OCI-LY7 (cell line): ENCODE data around the gene ENSA. TPM values are rescaled to one million over a fixed set of nuclear protein-coding genes. Genes with fewer than 3 reads are reported as not detected.

Experiments
- BruUV-seq: library from RNA; stranded (reverse); fragments of 400-500 nt; replicated peaks from 2 replicates; lab custom pipeline; 2021; lab: Mats Ljungman, UMichigan
- CTCF ChIA-PET: fragments of 300-600 bp; sonication (Branson Sonifier 250); formaldehyde crosslinking; loops from one replicate; lab custom pipeline; 2022; ENCODE audit warnings: antibody characterized with exemption; ENCODE audit not compliant: unreplicated experiment; lab: Charles Lee
- POLR2A ChIA-PET: fragments of 300-600 bp; sonication (Branson Sonifier 250); formaldehyde crosslinking; loops from one replicate; lab custom pipeline; 2022; ENCODE audit warnings: antibody characterized with exemption; lab: Charles Lee
- DNase-seq: peaks from one replicate; pipeline ENCODE4 v3.0.0-alpha.2; 2015; ENCODE audit warnings: low spot score
- H2AFZ ChIP-seq: fragments of 200-600 bp; sonication (generic), shearing (Covaris generic); 2 replicates; pipeline ENCODE4 v1.6.1; 2014; ENCODE audit warnings: mild to moderate bottlenecking, antibody characterized with exemption, low read length, moderate library complexity
- H3K27ac ChIP-seq: fragments of 200-600 bp; sonication (generic); 2 replicates; pipeline ENCODE4 v1.5.1; 2014; ENCODE audit warnings: mixed run types, low read depth, mild to moderate bottlenecking, moderate library complexity, low read length, inconsistent platforms; ENCODE audit not compliant: poor library complexity, severe bottlenecking
- H3K36me3 ChIP-seq: fragments of 200-600 bp; sonication (generic); 2 replicates; pipeline ENCODE4 v1.6.1; 2014; ENCODE audit warnings: mild to moderate bottlenecking, antibody characterized with exemption, low read length, moderate library complexity, mixed read lengths; ENCODE audit not compliant: insufficient read depth
- H3K4me1 ChIP-seq: fragments of 200-600 bp; sonication (generic); 2 replicates; pipeline ENCODE4 v1.5.1; 2014; ENCODE audit warnings: mild to moderate bottlenecking, low read length; ENCODE audit not compliant: insufficient read depth, poor library complexity, severe bottlenecking
- H3K4me2 ChIP-seq: fragments of 200-600 bp; sonication (generic); 2 replicates; pipeline ENCODE4 v1.6.1; 2014; ENCODE audit warnings: mild to moderate bottlenecking, low read length
- H3K4me3 ChIP-seq: fragments of 200-600 bp; sonication (generic); 2 replicates; pipeline ENCODE4 v1.5.1; 2014; ENCODE audit warnings: mild to moderate bottlenecking, low read depth, low read length; ENCODE audit not compliant: poor library complexity, severe bottlenecking
- H3K79me2 ChIP-seq: fragments of 200-600 bp; sonication (generic); 2 replicates; pipeline ENCODE4 v1.6.1; 2016; ENCODE audit warnings: low read depth, mild to moderate bottlenecking, low read length, moderate library complexity, mixed read lengths; ENCODE audit not compliant: insufficient read depth
- H3K9me2 ChIP-seq: fragments of 200-600 bp; sonication (generic); 2 replicates; pipeline ENCODE4 v1.6.1; 2016; ENCODE audit warnings: mild to moderate bottlenecking, low read length, mixed read lengths; ENCODE audit not compliant: insufficient read depth
- H3K9me3 ChIP-seq: fragments of 200-600 bp; sonication (generic); 2 replicates; pipeline ENCODE4 v1.6.1; 2014; ENCODE audit warnings: mild to moderate bottlenecking, mixed run types, low read length, mixed read lengths
- H4K20me1 ChIP-seq: fragments of 200-600 bp; sonication (generic); 2 replicates; pipeline ENCODE4 v1.6.1; 2014; ENCODE audit warnings: mild to moderate bottlenecking, antibody characterized with exemption, low read length, moderate library complexity, mixed read lengths; ENCODE audit not compliant: insufficient read depth
- CTCF ChIP-seq: fragments of 200-600 bp; sonication (generic); conservative IDR thresholded peaks from 2 replicates; pipeline ENCODE4 v1.5.1; 2014; ENCODE audit warnings: mild to moderate bottlenecking, antibody characterized with exemption, low read length, moderate library complexity, mixed read lengths
- EZH2phosphoT487 ChIP-seq: fragments of 200-600 bp; sonication (generic); IDR thresholded peaks from 2 replicates; pipeline ENCODE4 v1.6.1; 2018; ENCODE audit warnings: low read depth, borderline replicate concordance, mild to moderate bottlenecking, mixed run types, antibody characterized with exemption, low read length, moderate library complexity, mixed read lengths
- intact Hi-C: fragments of 100-400 bp; cut with micrococcal nuclease; formaldehyde crosslinking; loops from one replicate; pipeline ENCODE4 v1.10.0; 2022; ENCODE audit not compliant: unreplicated experiment
- total RNA-seq, 2 experiments: library from RNA; depleted of rRNA in 1 of 2; stranded (reverse); fragments of >200 nt in 1 of 2; shearing (Covaris generic) in 1 of 2; gene quantifications; 2 replicates each; pipeline ENCODE4 v1.2.3, GENCODE V29; 2014 to 2022

Gene ENSA
- total RNA-seq, 2 experiments from 2014 or later = 97.1 to 164 TPM

DNA sequence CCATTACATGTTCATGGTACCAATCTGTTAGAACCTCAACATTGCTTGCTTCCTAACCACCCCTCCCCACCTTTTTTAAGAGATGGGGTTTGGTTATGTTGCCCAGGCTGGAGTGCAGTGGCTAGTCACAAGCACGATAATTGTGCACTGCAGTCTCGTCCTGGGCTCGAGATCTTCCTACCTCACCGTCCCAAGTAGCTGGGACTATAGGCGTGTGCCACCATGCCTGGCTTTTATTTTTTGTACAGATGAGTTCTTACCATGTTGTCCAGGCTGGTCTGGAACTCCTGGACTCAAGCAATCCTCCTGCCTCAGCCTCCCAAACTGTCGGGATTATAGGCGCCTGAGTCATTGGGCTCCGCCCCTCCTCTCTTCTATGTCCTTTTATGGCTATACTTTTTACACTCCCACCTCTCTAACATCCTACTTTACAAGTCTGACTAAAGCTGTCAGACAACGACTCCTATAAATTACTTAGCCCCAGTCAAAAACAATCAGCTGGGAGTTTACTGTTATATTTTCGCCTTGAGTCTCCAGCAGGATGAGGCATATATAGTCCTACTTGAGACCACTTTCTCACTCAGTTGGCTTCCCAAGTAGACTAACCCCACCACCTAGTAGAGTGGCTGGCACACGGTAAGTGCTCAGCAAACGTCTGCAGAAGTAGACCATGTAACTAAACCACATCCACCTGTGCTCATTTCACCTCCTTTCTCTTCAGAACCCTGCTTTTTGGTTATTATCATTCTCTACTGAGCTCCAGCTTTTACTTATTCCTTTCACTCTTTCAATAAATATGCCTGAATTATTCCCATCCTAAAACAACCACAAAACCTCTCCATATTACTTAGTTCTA is 13.8 kb downstream of the ENSA start:
- intact Hi-C loops = no loop called here
- Histone ChIP-seq H3K27ac (peak overlapping the region; percentile 7), H3K4me2 (no peak overlapping the region)

DNA sequence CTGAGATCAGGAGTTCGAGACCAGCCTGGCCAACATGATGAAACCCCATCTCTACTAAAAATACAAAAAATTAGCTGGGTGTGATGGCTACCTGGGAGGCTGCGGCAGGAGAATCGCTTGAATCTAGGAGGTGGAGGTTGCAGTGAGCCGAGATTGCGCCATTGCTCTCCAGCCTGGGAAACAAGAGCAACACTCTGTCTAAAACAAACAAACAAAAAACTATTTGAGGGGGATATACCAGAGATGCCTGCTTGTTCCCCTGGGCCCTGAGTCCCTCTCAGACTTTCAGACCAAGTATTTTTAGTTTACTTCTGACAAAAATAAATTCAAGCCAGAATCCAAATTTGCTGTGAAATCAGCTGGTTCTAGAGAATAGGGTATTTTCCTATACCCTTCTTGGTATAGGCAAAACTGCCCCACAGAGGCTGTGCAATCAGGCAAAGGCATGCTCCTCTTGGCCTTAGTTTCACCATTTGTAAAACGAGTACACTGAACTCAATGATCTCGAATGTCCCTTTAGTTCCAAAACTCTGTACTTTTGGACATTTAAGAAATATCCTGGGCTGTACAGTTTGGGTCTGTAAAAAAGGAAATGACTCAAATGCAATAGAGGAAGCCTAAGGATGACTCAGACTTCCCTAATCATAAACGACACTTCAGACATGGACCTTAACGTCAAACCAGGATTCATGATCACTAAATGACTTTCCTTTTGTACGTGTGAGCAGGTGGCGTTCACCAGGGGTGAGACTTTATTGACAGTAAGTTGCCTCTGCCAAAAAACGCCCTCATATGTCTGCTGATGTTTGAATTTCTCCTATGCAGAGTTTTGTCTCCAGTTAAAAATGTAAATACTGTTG is 16.1 kb downstream of the ENSA start:
- DNase-seq = peak; percentile 53
- Histone ChIP-seq H3K27ac (peak overlapping the region; percentile 85), H3K79me2 (peaks cover 10% of the 10 kb centered on the region; the same call in 1 of the 2 replicates), H2AFZ (no peak overlapping the region), H4K20me1 (no peaks in the 10 kb centered on the region), H3K9me2 (no peaks in the 10 kb centered on the region), H3K9me3 (no peaks in the 10 kb centered on the region), H3K4me1 (peaks cover 65% of the 10 kb centered on the region), H3K36me3 (peaks cover 42% of the 10 kb centered on the region), H3K4me2 (peak overlapping the region; percentile 78), H3K4me3 (no peak overlapping the region)
- intact Hi-C loops = no loop called here
- ChIA-PET POLR2A (interaction anchor here (0.7 to 2.7 kb wide), 6 partner anchors 15 to 49 kb away, joined by 3 to 12 read pairs (median 4); partner anchors contain the start of gene MCL1), CTCF (no interaction called here)
- no TSS peak for BruUV-seq
- TF ChIP-seq EZH2phosphoT487 = no peak
- no peak for TF ChIP-seq CTCF

More for the DNA sequence above, 13.8 kb downstream of the ENSA start:
- ChIA-PET POLR2A (interaction anchor here (1.0 to 1.5 kb wide), 3 partner anchors 14 to 54 kb away, joined by 3 to 7 read pairs (median 4); partner anchors contain the start of genes ENSA and MCL1), CTCF (interaction anchor here (0.5 kb wide), 1 partner anchor 333 kb away, joined by 7 read pairs; the partner anchor contains the start of gene CIART)
- Histone ChIP-seq H3K4me1 (peaks cover 64% of the 10 kb centered on the region), H3K36me3 (peaks cover 61% of the 10 kb centered on the region), H3K4me3 (no peak overlapping the region), H3K9me2 (no peaks in the 10 kb centered on the region), H2AFZ (no peak overlapping the region), H3K79me2 (peaks cover 10% of the 10 kb centered on the region; the same call in 1 of the 2 replicates), H3K9me3 (no peaks in the 10 kb centered on the region), H4K20me1 (no peaks in the 10 kb centered on the region)
- TF ChIP-seq EZH2phosphoT487 (no peak), CTCF (no peak)
- no TSS peak for BruUV-seq
- no peak for DNase-seq
